Measurements from ENCODE around the gene MUC13. TPM values are rescaled to one million over a fixed set of nuclear protein-coding genes. Genes with fewer than 3 reads are reported as not detected.

Gene MUC13
- total RNA-seq, 1 experiment from 2014 or later: not detected

- Mint-ChIP-seq H3K27ac (peak overlapping the region; percentile 67 to 83 (median 72); a peak in 5 of 7 replicates), H3K27me3 (ENCODE audit: low read depth) (no peaks in the 10 kb centered on the region), H3K9me3 (no peaks in the 10 kb centered on the region), H3K4me3 (no peak overlapping the region; a peak in 1 of 5 replicates), H3K36me3 (ENCODE audit: insufficient read depth in 1 of 3, low read depth in 3 of 3) (peaks cover 24 to 55% (median 37%) of the 10 kb centered on the region in 3 experiments; a peak in 6 of 7 replicates), H3K4me1 (peaks cover 15 to 16% of the 10 kb centered on the region in 2 experiments)
- H3K23me2 ChIP-seq (ENCODE audit: insufficient read length, low read depth, low read length, poor library complexity, severe bottlenecking): no peaks in the 10 kb centered on the region
- no peak overlapping the region for H3K23ac ChIP-seq (ENCODE audit: insufficient read length, low read depth, low read length)
- no peak for DNase-seq
- H2BK15ac ChIP-seq (ENCODE audit: low read depth, low read length): no peak overlapping the region
- H4K91ac ChIP-seq (ENCODE audit: insufficient read length, low read depth, low read length): no peak overlapping the region
- H3K9ac ChIP-seq (ENCODE audit: extremely low read depth, insufficient read length, low read length): no peak overlapping the region
- no peak overlapping the region for H2BK120ac ChIP-seq (ENCODE audit: low read depth, low read length, poor library complexity, severe bottlenecking)
- H4K5ac ChIP-seq (ENCODE audit: insufficient read length, low read depth, low read length): no peak overlapping the region
- no peak overlapping the region for H3T11ph ChIP-seq (ENCODE audit: low read length)
- no peak overlapping the region for H3K4ac ChIP-seq (ENCODE audit: low read depth, low read length)
- no peak overlapping the region for H4K8ac ChIP-seq (replicated peaks; ENCODE audit: insufficient read length, low read depth, low read length)
- WGBS (ENCODE audit: extremely low coverage, insufficient read length, low lambda C conversion rate): no CpG with 5 or more reads among the region's 7 CpGs
- peaks cover 2% of the 10 kb centered on the region; the same call in 1 of the 2 replicates for H3K4me1 ChIP-seq (ENCODE audit: insufficient read depth, low read length)
- H3K14ac ChIP-seq (ENCODE audit: insufficient read depth, low read length): no peak overlapping the region
- no peak overlapping the region for H2AFZ ChIP-seq (ENCODE audit: low read length)
- no peaks in the 10 kb centered on the region for H3K79me1 ChIP-seq (ENCODE audit: insufficient read depth, low read depth, low read length, poor library complexity, severe bottlenecking)
- no peak overlapping the region for H3K18ac ChIP-seq (ENCODE audit: insufficient read length, low read depth, low read length)
- no peak overlapping the region for H3K56ac ChIP-seq (ENCODE audit: insufficient read length, low read depth, low read length)
- no peak overlapping the region for H3K27ac ChIP-seq (ENCODE audit: insufficient read length, low read depth, low read length)
- H3K4me2 ChIP-seq (ENCODE audit: insufficient read depth, insufficient read length, low read length): no peak overlapping the region
- H4K20me1 ChIP-seq (ENCODE audit: control insufficient read depth, insufficient read depth, insufficient read length): no peaks in the 10 kb centered on the region
- no peak overlapping the region for H2BK12ac ChIP-seq (ENCODE audit: insufficient read length, low read depth, low read length)
- peaks cover 12% of the 10 kb centered on the region; the same call in 1 of the 2 replicates for H3K79me2 ChIP-seq (ENCODE audit: insufficient read depth, low read length)
- H3K9me3 ChIP-seq (ENCODE audit: control insufficient read depth, low read depth, low read length): no peaks in the 10 kb centered on the region
- no peak for TF ChIP-seq CTCF (conservative IDR thresholded peaks at IDR 0.05)
- no peak overlapping the region for H2AK5ac ChIP-seq (ENCODE audit: insufficient read length, low read length)
- H3K27me3 ChIP-seq (ENCODE audit: insufficient read depth, low read length): no peaks in the 10 kb centered on the region
- no peak overlapping the region for H2BK5ac ChIP-seq (ENCODE audit: insufficient read length, low read length)
- no peak overlapping the region for H2BK20ac ChIP-seq (ENCODE audit: low read depth, low read length, poor library complexity, severe bottlenecking)
Measured at GRCh38 chr3:124859025-124859424, 75.5 kb downstream of the MUC13 start.
